Heart right ventricle (tissue), 16 donors: ENCODE data around the gene MRM1. TPM values are rescaled to one million over a fixed set of nuclear protein-coding genes. Genes with fewer than 3 reads are reported as not detected.

Experiments used
- ATAC-seq, 8 donors: fragments of 200-7000 bp; cut with Tn5 transposase; one replicate each; pipeline ENCODE4 v1.9.1; 2020; ENCODE audit warnings: mild to moderate bottlenecking in 8 of 8, moderate library complexity in 8 of 8, moderate number of reproducible peaks in 1 of 8
- DNase-seq, 2 donors: peaks; one replicate each; pipeline ENCODE4 v3.0.0-alpha.2; 2020
- H3K27ac ChIP-seq, 10 donors: fragments of 200-600 bp; sonication (generic) in 2 of 10; one replicate each; pipeline versions ENCODE4 v1.5.0 to v1.8.0; 2020 to 2022; ENCODE audit warnings: mild to moderate bottlenecking in 3 of 10
- H3K27me3 ChIP-seq, 7 donors: fragments of 200-600 bp; one replicate each; pipeline ENCODE4 v1.8.0; 2021 to 2022; ENCODE audit warnings: mild to moderate bottlenecking in 2 of 7
- H3K36me3 ChIP-seq, 9 donors: fragments of 200-600 bp; sonication (generic) in 1 of 9; one replicate each; pipeline versions ENCODE4 v1.5.0 to v1.8.0; 2020 to 2022; ENCODE audit warnings: mild to moderate bottlenecking in 2 of 9
- H3K4me1 ChIP-seq, 9 donors: fragments of 200-600 bp; sonication (generic) in 1 of 9; one replicate each; pipeline versions ENCODE4 v1.5.0 to v1.8.0; 2020 to 2022; ENCODE audit warnings: mild to moderate bottlenecking in 4 of 9
- H3K4me3 ChIP-seq, 10 donors: fragments of 200-600 bp; sonication (generic) in 2 of 10; one replicate each; pipeline versions ENCODE4 v1.5.0 to v1.8.0; 2020 to 2022; ENCODE audit warnings: mild to moderate bottlenecking in 7 of 10, moderate library complexity in 2 of 10
- H3K9me3 ChIP-seq, 11 donors: fragments of 200-600 bp in 10 of 11; sonication (generic) in 2 of 11; one replicate each; pipeline versions ENCODE4 v1.5.0 to v1.8.0; 2013 to 2022; ENCODE audit warnings: mild to moderate bottlenecking in 2 of 11, control low read depth in 1 of 11, moderate library complexity in 1 of 11
- WGBS, 2 donors: extraction: QIAGEN DNeasy Blood & Tissue Kit; methylation state at CpG; one replicate each; pipeline ENCODE4 v1.1.7; 2013; ENCODE audit warnings: inconsistent platforms in 1 of 2; 5-methylcytosine and 5-hydroxymethylcytosine counted together
- intact Hi-C, 10 donors: fragments of 100-400 bp; cut with DNase I; formaldehyde crosslinking; loops; one replicate each; pipeline versions ENCODE4 v1.11.1 to v1.14.2; 2022
- long read RNA-seq, 3 donors: library from polyadenylated mRNA; unstranded; transcript quantifications; one replicate each; pipeline ENCODE4 v2.0.0, GENCODE V29; 2020 to 2021
- polyA plus RNA-seq, 2 donors: library from polyadenylated mRNA; stranded (reverse); fragments of 200-250 nt; gene quantifications; one replicate each; pipeline ENCODE4 v1.2.3, GENCODE V29; 2013
- total RNA-seq, 10 donors: library from RNA; stranded (reverse); fragmentation: NEBNext Ultra II Directional in 3 of 10; extraction: Animal tissue kit (Norgen Biotek cat#: 25700) in 3 of 10; gene quantifications; one replicate each; pipeline versions ENCODE4 v1.2.1 to v1.2.4, GENCODE V29; 2021 to 2023
- TF ChIP-seq, protein P1 (sequence below), 9 donors: fragments of 200-600 bp; sonication (generic) in 2 of 9; IDR thresholded peaks; one replicate each; pipeline versions ENCODE4 v1.5.0 to v1.8.0; 2021 to 2022; ENCODE audit warnings: antibody characterized with exemption in 9 of 9, mild to moderate bottlenecking in 5 of 9, moderate library complexity in 1 of 9
- donor health status: Arrhythmogenic right ventricular cardiomyopathy.
- donor health status: ischemic (EF 13 %, LVEDD 7.1; RV severe dilation, severe dysfunction).
- donor health status: healthy with polysubstance abuse.
- donor health status: DM: no; HTN: yes; CAD: no.
- donor health status: DM: no; HTN: no; CAD: no.
- donor health status: ischemic (EF 25% LVEDD 6.9; RV normal size, moderate dysfunction).
- donor health status: ischemic (EF 25% LVEDD 5.7; RV mildly dilated, moderate dysfunction).
- donor health status: healthy.
- donor health status: DM: yes; HTN: yes; CAD: no.
- donor health status: Ischemic cardiomyopathy.
- donor health status: ischemic (EF 35%, LVEDD 5.7; RV mildly dilated, moderate dysfunction).
- donor health status: nonischemic (EF 11% LVEDD 7.7; RV severe dilation, severe dysfunction).
- donor health status: DM: yes; HTN: yes; CAD: no.
- donor health status: PGD.
- donor health status: ischemic (EF 29% LVEDD 5.4; RV normal size, mild dysfunction).
- donor health status: nonischemic (EF 23%, LVEDD 6.1; RV moderate dilation, normal function).

Gene MRM1
- 1 to 10 TPM; 5.5 to 8.8 (median 6.8) TPM for total RNA-seq
- 10 to 100 TPM in 1 of 2 donors, 1 to 10 TPM in 1; 9.1 to 10.3 TPM for polyA plus RNA-seq
- long read RNA-seq, donor 1, transcript MRM1-204 (5 exons, 1,857 nt), result major isoform, 12 of 12 reads
- long read RNA-seq, donor 1, partial matches to known transcripts, result 0 of 12 reads
- long read RNA-seq, donor 1, other reads (novel, unspliced or antisense), result 0 of 12 reads
- long read RNA-seq, donor 2, transcript MRM1-204 (5 exons, 1,857 nt), result major isoform, 6 of 8 reads
- long read RNA-seq, donor 2, partial matches to known transcripts, result 0 of 8 reads
- long read RNA-seq, donor 2, other reads (novel, unspliced or antisense), result 2 of 8 reads
- long read RNA-seq, donor 3, transcript MRM1-204 (5 exons, 1,857 nt), result major isoform, 28 of 32 reads
- long read RNA-seq, donor 3, partial matches to known transcripts, result 0 of 32 reads
- long read RNA-seq, donor 3, other reads (novel, unspliced or antisense), result 3 of 32 reads

DNA sequence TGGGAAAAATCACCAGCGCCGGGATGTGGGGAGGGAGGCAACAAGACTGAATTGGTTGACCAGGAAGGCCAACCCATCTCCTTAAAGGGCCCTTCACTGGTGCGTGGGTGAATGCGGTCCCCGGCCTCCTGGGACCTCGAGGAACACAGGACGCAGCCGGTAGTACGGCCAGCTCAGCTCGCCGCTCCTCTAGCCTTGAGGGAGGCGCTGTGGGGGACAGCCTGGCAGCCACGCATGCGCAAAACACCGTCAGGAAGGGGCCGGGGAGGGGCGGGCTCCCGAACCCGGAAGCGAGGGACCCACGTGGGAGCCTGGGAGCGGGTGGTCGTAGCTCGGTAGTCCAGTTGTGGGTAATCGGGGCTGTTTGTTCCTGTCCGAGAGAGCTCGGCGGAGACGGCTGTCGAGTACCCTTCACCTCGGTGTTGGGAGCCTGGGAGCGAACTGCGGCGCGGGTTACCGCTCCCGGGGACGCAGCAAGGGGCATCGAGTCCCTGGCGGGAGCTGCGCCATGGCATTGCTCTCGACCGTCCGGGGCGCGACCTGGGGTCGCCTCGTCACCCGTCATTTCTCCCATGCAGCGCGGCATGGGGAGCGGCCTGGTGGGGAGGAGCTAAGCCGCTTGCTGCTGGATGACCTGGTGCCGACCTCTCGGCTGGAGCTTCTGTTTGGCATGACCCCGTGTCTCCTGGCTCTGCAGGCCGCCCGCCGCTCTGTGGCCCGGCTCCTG, at the start of gene MRM1:
MRM1 (plus strand) TSS at position 281 of the 727 bp plus-strand sequence; CDS start at position 509, 228 bp downstream.
- H3K4me1 ChIP-seq, result peaks cover 0 to 26% (median 19%) of the 10 kb centered on the region in 9 donors
- intact Hi-C loops, result loop anchor here in 3 of 10 donors (1.0 to 10.0 kb wide), 3 partner anchors 10 to 773 kb away; partner anchors contain the start of genes AATF (in 1 of the 3), C17orf78 (in 1 of the 3) and DHRS11 (in 1 of the 3)
- peak within 1 kb of the TSS; percentile 60 to 90 (median 84) for H3K27ac ChIP-seq
- TF ChIP-seq, protein P1, sequence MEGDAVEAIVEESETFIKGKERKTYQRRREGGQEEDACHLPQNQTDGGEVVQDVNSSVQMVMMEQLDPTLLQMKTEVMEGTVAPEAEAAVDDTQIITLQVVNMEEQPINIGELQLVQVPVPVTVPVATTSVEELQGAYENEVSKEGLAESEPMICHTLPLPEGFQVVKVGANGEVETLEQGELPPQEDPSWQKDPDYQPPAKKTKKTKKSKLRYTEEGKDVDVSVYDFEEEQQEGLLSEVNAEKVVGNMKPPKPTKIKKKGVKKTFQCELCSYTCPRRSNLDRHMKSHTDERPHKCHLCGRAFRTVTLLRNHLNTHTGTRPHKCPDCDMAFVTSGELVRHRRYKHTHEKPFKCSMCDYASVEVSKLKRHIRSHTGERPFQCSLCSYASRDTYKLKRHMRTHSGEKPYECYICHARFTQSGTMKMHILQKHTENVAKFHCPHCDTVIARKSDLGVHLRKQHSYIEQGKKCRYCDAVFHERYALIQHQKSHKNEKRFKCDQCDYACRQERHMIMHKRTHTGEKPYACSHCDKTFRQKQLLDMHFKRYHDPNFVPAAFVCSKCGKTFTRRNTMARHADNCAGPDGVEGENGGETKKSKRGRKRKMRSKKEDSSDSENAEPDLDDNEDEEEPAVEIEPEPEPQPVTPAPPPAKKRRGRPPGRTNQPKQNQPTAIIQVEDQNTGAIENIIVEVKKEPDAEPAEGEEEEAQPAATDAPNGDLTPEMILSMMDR (IDR thresholded peaks at IDR 0.05), result peak in 3 of 9 donors; percentile 5 to 45 (median 41)
- no peaks in the 10 kb centered on the region for H3K9me3 ChIP-seq
- peak within 1 kb of the TSS; percentile 67 to 98 (median 90) for H3K4me3 ChIP-seq
- H3K27me3 ChIP-seq, result no peaks in the 10 kb centered on the region
- peak; percentile 94 to 95 for DNase-seq
- WGBS, 2 donors, result 0% methylated on average over 54 to 60 of the region's 60 CpGs
- ATAC-seq, result peak; percentile 94 to 98 (median 96)
- peaks cover 0 to 15% (median 0%) of the 10 kb centered on the region in 9 donors for H3K36me3 ChIP-seq

DNA sequence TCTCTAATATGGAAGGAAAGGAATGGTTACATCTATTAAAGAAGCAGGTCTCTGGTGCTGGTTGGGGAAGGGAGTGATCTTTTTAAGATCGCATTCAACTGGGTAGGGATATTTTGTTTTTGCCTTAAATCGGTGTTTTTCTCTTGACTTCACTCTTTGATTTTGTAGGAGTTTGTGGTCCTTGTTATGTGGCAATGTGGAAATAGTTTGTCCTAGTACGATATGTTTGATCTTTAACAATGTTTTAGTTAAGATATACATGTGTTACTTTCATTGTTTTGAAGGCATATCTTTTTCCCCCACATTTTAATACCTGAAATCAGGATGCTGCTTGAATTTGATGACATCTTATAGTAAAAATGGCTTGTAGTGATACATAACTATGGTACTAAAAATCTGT, 47.9 kb upstream of the MRM1 start:
- Histone ChIP-seq H3K9me3 (no peaks in the 10 kb centered on the region), H3K27ac (no peak overlapping the region), H3K4me1 (peaks cover 0 to 68% (median 36%) of the 10 kb centered on the region in 9 donors), H3K4me3 (no peak overlapping the region), H3K27me3 (no peaks in the 10 kb centered on the region), H3K36me3 (peaks cover 0 to 66% (median 25%) of the 10 kb centered on the region in 9 donors)
- 89 to 90% methylated on average over 3 of the region's 3 CpGs for WGBS, 2 donors
- ATAC-seq (no peak), DNase-seq (no peak)
- intact Hi-C loops, result no loop called here
- TF ChIP-seq, protein P1 (IDR thresholded peaks at IDR 0.05), result no peak

DNA sequence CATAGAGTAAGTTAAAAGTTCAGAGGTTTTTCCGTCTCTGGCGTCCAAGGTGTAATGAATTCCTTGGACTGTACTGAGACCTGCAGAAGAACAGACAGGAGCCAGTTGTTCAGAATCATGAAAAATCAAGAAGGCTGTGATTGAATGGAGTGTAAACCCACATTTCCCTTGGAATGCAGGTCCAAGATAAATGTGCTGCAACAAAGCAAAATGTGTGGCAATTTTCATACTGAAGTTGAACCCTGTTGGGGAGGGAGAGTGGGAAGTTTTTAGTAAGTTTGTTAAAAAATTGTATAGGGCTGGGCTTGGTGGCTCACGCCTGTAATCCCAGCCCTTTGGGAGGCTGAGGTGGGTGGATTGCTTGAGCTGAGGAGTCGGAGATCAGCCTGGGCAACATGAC, 35.3 kb upstream of the MRM1 start:
- TF ChIP-seq, protein P1 (IDR thresholded peaks at IDR 0.05), result no peak
- H3K4me1 ChIP-seq, result no peaks in the 10 kb centered on the region
- DNase-seq (no peak), ATAC-seq (no peak)
- WGBS, 2 donors, result 93 to 94% methylated on average over 4 of the region's 4 CpGs
- H3K9me3 ChIP-seq, result no peaks in the 10 kb centered on the region
- no peaks in the 10 kb centered on the region for H3K27me3 ChIP-seq
- no peak overlapping the region for H3K4me3 ChIP-seq
- peaks cover 0 to 100% (median 49%) of the 10 kb centered on the region in 9 donors for H3K36me3 ChIP-seq
- intact Hi-C loops, result no loop called here
- H3K27ac ChIP-seq, result no peak overlapping the region

- Histone ChIP-seq H3K27me3 (no peaks in the 10 kb centered on the region), H3K27ac (no peak overlapping the region), H3K4me3 (no peak overlapping the region), H3K36me3 (peaks cover 0 to 93% (median 39%) of the 10 kb centered on the region in 9 donors), H3K9me3 (no peaks in the 10 kb centered on the region), H3K4me1 (peaks cover 0 to 11% (median 3%) of the 10 kb centered on the region in 9 donors)
- 92 to 98% methylated on average over 12 of the region's 12 CpGs for WGBS, 2 donors
- TF ChIP-seq, protein P1 (IDR thresholded peaks at IDR 0.05), result no peak
- intact Hi-C loops, result loop anchor here in 1 of 10 donors (10.0 kb wide), 1 partner anchor 60 kb away; no protein-coding TSS in a partner anchor
- no peak for ATAC-seq
- no peak for DNase-seq
Measured at GRCh38 chr17:36575028-36575427, 26.4 kb upstream of the MRM1 start.
